22Rv1 (cell line): Measurements from ENCODE around the gene EFCAB8.

Experiments used
- H3K27ac ChIP-seq: fragments of 450-650 bp; 2 replicates; pipeline ENCODE4 v1.5.1; 2017
- ZFX ChIP-seq: fragments of 450-650 bp; IDR thresholded peaks from 2 replicates; pipeline ENCODE4 v1.6.1; 2017; ENCODE audit warnings: antibody characterized with exemption, borderline replicate concordance
- TF ChIP-seq, protein P1 (sequence below): fragments of 450-650 bp; IDR thresholded peaks from 2 replicates; pipeline ENCODE4 v1.5.1; 2017; ENCODE audit warnings: mild to moderate bottlenecking

Gene EFCAB8

DNA sequence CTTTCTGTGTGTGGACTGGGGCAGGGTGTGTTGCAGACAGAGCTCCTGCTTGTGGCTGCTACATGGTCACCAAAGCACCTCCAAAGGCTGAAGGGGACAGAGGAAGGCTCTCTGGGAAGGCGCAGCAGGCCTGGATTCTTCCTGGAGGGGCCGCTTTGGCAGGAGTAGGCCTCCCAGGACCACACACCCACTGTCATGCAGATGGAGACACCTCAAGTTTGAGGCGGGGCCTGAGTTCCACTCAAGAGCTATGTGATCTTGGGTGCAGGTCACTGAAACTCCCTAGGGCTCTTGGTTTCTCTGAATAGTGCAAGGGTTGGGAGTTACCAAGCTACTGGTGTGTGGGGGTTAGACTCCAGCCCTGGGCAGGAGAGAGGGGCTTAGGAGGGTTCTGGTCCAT, 27.9 kb downstream of the EFCAB8 start:
- TF ChIP-seq ZFX, result no peak
- TF ChIP-seq, protein P1, sequence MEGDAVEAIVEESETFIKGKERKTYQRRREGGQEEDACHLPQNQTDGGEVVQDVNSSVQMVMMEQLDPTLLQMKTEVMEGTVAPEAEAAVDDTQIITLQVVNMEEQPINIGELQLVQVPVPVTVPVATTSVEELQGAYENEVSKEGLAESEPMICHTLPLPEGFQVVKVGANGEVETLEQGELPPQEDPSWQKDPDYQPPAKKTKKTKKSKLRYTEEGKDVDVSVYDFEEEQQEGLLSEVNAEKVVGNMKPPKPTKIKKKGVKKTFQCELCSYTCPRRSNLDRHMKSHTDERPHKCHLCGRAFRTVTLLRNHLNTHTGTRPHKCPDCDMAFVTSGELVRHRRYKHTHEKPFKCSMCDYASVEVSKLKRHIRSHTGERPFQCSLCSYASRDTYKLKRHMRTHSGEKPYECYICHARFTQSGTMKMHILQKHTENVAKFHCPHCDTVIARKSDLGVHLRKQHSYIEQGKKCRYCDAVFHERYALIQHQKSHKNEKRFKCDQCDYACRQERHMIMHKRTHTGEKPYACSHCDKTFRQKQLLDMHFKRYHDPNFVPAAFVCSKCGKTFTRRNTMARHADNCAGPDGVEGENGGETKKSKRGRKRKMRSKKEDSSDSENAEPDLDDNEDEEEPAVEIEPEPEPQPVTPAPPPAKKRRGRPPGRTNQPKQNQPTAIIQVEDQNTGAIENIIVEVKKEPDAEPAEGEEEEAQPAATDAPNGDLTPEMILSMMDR, result no peak
- no peak overlapping the region for H3K27ac ChIP-seq

DNA sequence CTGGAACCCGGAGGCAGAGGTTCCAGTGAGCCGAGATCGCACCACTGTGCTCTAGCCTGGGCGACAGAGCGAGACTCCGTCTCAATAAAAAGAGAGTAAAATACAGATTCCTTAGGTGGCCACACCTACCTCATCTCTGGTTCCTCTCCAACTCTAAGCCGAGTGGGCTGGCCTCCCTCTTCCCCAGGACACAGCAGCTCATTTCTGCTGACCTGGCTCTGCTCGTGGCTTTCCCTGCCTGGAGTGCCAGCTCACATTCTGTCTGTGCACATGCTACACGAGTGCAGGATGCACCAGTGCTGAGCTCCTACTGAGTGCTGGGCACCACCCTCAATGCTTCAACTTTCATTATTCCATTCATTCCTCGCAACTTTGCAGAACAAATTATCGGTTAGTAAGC, 28.8 kb downstream of the EFCAB8 start:
- no peak for TF ChIP-seq ZFX
- TF ChIP-seq, protein P1, result no peak
- no peak overlapping the region for H3K27ac ChIP-seq

DNA sequence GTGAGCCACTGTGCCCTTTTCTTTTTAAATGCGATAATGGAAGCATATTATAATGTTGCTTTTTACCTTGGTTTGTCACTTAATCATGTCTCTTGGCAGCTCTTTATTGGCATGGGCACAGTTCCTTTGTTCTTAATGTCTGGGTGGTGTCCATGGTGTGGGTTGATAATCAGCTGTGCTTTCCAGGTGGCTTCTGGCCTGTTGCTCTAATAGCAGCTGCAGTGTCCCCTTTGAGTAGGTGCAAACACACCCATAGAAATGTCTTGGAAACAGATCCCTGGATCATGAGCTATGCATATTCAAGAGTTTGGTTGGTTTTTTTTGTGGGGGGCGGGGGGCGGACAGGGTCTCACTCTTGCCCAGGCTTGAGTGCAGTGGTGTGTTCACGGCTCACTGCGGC, 29.9 kb downstream of the EFCAB8 start:
- TF ChIP-seq ZFX, result no peak
- TF ChIP-seq, protein P1, result no peak
- H3K27ac ChIP-seq, result no peak overlapping the region

DNA sequence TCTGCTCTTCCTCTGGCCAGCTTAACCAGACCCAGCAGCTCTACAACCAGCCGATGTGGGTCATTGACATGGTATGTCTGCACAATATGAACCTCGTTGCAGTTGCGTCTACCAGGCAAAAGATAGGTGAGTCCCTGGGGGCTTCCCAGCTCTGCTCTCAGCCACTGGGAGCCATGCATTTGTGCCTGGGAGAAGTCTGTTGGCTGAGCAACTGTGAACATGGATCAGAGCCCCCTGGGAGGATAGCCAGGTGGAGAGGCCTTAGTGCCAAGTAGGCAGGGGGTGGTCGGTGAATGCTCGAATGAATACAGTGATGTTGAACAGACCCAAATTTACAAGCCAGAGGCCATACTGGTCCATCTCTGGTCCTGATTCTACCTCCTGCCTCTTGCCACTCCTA, 30.6 kb downstream of the EFCAB8 start:
- TF ChIP-seq, protein P1, result no peak
- no peak for TF ChIP-seq ZFX

DNA sequence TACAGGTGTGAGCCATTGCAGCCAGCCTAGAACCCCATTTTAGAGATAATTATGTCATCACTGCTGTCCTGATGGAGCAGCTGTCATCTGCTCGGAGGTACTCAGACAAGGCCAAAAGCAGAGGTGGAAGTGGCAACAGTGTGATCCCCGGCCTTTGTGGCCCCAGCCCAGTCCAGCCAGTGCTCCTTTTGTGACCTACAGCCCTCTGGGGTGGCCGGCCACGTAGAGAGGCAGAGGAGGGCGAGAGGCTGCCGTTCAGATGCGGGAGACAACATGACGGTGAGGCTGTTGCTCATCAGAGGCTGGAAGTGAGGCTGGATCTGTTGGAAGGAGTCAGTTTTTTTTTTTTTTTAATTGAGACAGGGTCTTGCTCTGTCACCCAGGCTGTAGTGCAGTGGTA, 32.8 kb downstream of the EFCAB8 start:
- TF ChIP-seq ZFX, result no peak
- TF ChIP-seq, protein P1, result no peak
- no peak overlapping the region for H3K27ac ChIP-seq

More for the DNA sequence above, 30.6 kb downstream of the EFCAB8 start:
- no peak overlapping the region for H3K27ac ChIP-seq

DNA sequence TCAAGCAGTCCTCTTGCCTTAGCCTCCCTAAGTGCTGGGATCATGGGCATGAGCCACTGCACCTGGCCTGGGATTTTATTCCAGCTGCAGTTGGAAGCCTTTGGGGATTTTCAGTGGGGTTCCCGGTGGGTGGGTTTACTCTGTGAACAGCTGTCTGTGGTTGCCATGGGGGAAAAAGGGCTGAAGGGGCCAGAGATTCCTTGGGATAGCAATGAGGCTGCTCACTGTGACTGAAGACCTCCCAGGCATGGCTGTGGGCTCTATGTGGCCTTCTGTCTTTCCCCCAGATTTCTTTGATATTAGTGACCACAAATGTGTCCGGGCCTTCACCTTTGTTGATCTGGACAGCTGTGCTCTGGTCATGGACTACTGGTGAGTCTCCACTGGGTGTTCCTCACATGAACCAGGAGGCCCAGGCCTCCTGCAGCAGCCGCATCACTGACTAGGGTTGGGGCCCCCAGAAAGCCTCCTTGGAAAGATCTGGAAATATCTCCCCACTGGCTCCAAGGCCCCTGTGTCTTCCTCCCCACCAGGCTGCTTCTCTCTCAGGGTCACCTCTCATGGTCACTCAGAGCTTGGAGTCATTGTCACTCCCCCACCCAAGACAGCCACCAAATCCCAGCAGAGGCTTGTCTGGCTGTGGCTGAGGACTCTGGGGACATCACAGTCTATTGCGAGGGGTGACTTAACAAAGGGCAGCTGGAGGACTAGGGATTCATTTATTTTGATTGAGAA, 33.4 kb downstream of the EFCAB8 start:
- no peak overlapping the region for H3K27ac ChIP-seq
- TF ChIP-seq, protein P1, result no peak
- TF ChIP-seq ZFX, result no peak

DNA sequence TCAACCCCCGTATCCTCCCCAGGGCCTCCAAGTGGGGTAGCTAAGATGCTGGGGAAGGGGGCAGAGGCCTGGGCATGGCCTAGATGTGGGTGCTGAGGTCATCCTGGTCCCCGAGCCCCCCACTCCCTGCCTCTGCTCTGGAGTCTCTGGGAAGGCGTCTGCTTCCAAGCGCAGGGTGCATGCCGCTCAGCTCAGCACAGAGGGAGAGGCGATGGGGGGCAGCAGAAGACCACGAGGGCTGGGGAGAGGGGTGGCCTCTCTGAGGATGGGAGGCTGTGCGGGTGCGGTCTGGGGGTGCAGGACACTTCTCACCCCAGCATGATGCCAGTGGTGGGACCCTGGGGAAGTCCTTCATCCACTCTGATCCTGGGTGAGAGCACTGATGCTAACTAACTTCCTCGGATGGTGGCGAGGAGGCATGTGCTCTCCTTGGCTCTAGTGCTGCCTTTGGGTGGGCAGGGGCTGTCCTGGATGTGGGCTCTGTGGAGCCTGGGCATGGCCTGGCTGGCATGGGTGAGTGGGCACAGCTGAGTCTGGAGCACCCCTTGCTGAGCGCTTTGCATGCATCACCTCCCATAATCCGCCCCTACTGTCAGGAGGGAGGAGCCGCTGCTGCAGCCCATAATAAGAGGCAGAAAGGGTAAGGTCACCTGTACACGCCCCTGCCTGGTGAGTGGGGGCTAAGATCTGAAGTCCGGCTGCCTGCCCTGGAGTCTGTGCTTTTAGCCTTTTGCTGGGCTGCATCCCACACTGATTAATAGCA, 34.7 kb downstream of the EFCAB8 start:
- TF ChIP-seq, protein P1, result no peak
- no peak for TF ChIP-seq ZFX
- no peak overlapping the region for H3K27ac ChIP-seq
